ENCODE results near the gene SMARCD3. TPM values are rescaled to one million over a fixed set of nuclear protein-coding genes. Genes with fewer than 3 reads are reported as not detected.

The SMARCD3 gene
- total and polyA plus RNA-seq, 9 of the 15 experiments (the other 6 are each of a cell fraction or from before 2014, with no cell fraction given), result 0.43 to 3.6 (median 2.6) TPM

GRCh38 chr7:151232091-151232916, 16.2 kb downstream of the SMARCD3 start, which contains the start of gene CHPF2 (continued):
- TF ChIP-seq NFE2 (IDR thresholded peaks at IDR 0.05; ENCODE audit: low read depth) (peak; percentile 21; the same call in 1 of the 2 replicates), UBTF (IDR thresholded peaks at IDR 0.05; ENCODE audit: borderline replicate concordance in 1 of 2, low read depth in 2 of 2, low read length in 2 of 2) (peak in 1 of 2 experiments; percentile 54; a peak in 1 of 4 replicates), ZBTB34 (CRISPR knock-in tag; IDR thresholded peaks at IDR 0.05) (no peak), USF1 (CRISPR knock-in tag; IDR thresholded peaks at IDR 0.05) (peak; percentile 41; the same call in 1 of the 2 replicates), NR3C1 (CRISPR knock-in tag; IDR thresholded peaks at IDR 0.05) (no peak), NUFIP1 (IDR thresholded peaks at IDR 0.05; ENCODE audit: partially characterized antibody) (no peak), PHTF2 (CRISPR knock-in tag; IDR thresholded peaks at IDR 0.05) (no peak), ZNF586 (CRISPR knock-in tag; conservative IDR thresholded peaks at IDR 0.05) (no peak), CTBP1 (IDR thresholded peaks at IDR 0.05; ENCODE audit: borderline replicate concordance) (peak; percentile 94), BCLAF1 (IDR thresholded peaks at IDR 0.05; ENCODE audit: borderline replicate concordance in 1 of 2, control insufficient read depth in 1 of 2, low read depth in 2 of 2, low read length in 1 of 2) (no peak), ATF1 (CRISPR knock-in tag; IDR thresholded peaks at IDR 0.05) (no peak), ATF1 (tag; IDR thresholded peaks at IDR 0.05) (peak; percentile 62), FOXK2 (conservative IDR thresholded peaks at IDR 0.05 in 1 of 2, IDR thresholded peaks at IDR 0.05 in 1 of 2; ENCODE audit: low read depth in 2 of 2) (no peak; a peak in 1 of 4 replicates)

Data from K562 (cell line).